DND-41 (cell line): Measurements from ENCODE around the gene ANXA4.

Experiments used
- EZH2 ChIP-seq: IDR thresholded peaks from 3 replicates; pipeline ENCODE4 v1.6.1; 2012; ENCODE audit warnings: borderline replicate concordance, low read depth, mild to moderate bottlenecking, moderate library complexity, low read length, inconsistent platforms; ENCODE audit not compliant: severe bottlenecking
- TF ChIP-seq, protein P1 (sequence below): IDR thresholded peaks from 2 replicates; pipeline ENCODE4 v1.5.1; 2012; ENCODE audit warnings: borderline replicate concordance, low read length, moderate library complexity, mild to moderate bottlenecking; ENCODE audit not compliant: poor library complexity, severe bottlenecking; ENCODE audit errors: extremely low read depth

DNA sequence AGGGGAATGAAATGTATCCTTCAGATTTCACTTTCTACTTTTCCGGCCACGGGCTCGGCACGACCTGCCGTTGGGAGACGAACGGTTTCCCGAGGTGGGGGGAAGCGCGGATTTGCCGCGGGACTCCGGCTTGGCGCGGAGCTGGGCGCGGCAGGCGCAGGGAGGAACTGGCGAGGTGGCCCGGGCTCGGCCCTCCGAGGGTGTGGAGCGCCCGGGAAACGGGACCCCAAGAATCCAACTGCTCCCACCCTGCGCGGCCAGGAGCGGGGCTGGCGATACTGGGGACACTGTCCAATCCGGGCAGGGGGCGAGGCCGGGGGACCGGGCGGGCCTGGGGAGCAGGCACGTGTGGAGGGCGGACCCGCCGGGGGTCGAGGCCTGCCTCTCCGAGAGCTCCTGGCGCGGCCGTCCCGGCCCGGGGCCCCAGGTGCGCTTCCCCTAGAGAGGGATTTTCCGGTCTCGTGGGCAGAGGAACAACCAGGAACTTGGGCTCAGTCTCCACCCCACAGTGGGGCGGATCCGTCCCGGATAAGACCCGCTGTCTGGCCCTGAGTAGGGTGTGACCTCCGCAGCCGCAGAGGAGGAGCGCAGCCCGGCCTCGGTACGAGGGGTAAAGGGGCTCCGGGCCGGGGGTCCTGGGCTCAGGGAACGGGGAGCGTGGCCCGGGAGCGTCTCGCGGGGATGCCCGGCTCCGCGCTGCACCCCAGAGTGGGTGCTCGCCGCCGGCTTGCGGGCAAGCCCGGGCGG is at the start of gene ANXA4:
- TF ChIP-seq, protein P1, sequence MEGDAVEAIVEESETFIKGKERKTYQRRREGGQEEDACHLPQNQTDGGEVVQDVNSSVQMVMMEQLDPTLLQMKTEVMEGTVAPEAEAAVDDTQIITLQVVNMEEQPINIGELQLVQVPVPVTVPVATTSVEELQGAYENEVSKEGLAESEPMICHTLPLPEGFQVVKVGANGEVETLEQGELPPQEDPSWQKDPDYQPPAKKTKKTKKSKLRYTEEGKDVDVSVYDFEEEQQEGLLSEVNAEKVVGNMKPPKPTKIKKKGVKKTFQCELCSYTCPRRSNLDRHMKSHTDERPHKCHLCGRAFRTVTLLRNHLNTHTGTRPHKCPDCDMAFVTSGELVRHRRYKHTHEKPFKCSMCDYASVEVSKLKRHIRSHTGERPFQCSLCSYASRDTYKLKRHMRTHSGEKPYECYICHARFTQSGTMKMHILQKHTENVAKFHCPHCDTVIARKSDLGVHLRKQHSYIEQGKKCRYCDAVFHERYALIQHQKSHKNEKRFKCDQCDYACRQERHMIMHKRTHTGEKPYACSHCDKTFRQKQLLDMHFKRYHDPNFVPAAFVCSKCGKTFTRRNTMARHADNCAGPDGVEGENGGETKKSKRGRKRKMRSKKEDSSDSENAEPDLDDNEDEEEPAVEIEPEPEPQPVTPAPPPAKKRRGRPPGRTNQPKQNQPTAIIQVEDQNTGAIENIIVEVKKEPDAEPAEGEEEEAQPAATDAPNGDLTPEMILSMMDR, result no peak
- no peak for TF ChIP-seq EZH2
